Activated CD4-positive, alpha-beta T cell treated with anti-CD3 and anti-CD28 coated beads, Interleukin-2, amount 10 ng/mL, durations not matched to agents 7 days and 5 days (primary cell): ENCODE results near the gene RCBTB2. TPM values are rescaled to one million over a fixed set of nuclear protein-coding genes. Genes with fewer than 3 reads are reported as not detected.

Source experiments
- CTCF ChIA-PET: fragments of 350-600 bp; sonication (Branson Sonifier 250); formaldehyde crosslinking; loops from one replicate; lab custom pipeline; 2021; ENCODE audit warnings: antibody characterized with exemption; lab: Charles Lee
- POLR2A ChIA-PET: fragments of 350-600 bp; sonication (Branson Sonifier 250); formaldehyde crosslinking; loops from one replicate; lab custom pipeline; 2021; ENCODE audit warnings: antibody characterized with exemption; lab: Charles Lee
- DNase-seq: peaks from one replicate; pipeline ENCODE4 v3.0.0-alpha.2; 2020
- H3K27ac Mint-ChIP-seq: one replicate; pipeline ENCODE4 v1.8.0; 2021; ENCODE audit warnings: mild to moderate bottlenecking, moderate library complexity, mixed read lengths
- H3K27me3 Mint-ChIP-seq: one replicate; pipeline ENCODE4 v1.8.0; 2021; ENCODE audit warnings: mixed read lengths
- H3K36me3 Mint-ChIP-seq: one replicate; pipeline ENCODE4 v1.8.0; 2021; ENCODE audit warnings: low read depth, mixed read lengths
- H3K4me1 Mint-ChIP-seq: one replicate; pipeline ENCODE4 v1.8.0; 2021; ENCODE audit warnings: mixed read lengths
- H3K4me3 Mint-ChIP-seq: one replicate; pipeline ENCODE4 v1.8.0; 2021; ENCODE audit warnings: mild to moderate bottlenecking, moderate library complexity, mixed read lengths
- H3K9me3 Mint-ChIP-seq: one replicate; pipeline ENCODE4 v1.8.0; 2021; ENCODE audit warnings: mixed read lengths
- total RNA-seq, 2 experiments: library from RNA; stranded (reverse); gene quantifications; one replicate each; pipeline ENCODE4 v1.2.3, GENCODE V29; 2021

The RCBTB2 gene
- total RNA-seq, 2 experiments from 2014 or later: 22.5 to 24.5 TPM

DNA sequence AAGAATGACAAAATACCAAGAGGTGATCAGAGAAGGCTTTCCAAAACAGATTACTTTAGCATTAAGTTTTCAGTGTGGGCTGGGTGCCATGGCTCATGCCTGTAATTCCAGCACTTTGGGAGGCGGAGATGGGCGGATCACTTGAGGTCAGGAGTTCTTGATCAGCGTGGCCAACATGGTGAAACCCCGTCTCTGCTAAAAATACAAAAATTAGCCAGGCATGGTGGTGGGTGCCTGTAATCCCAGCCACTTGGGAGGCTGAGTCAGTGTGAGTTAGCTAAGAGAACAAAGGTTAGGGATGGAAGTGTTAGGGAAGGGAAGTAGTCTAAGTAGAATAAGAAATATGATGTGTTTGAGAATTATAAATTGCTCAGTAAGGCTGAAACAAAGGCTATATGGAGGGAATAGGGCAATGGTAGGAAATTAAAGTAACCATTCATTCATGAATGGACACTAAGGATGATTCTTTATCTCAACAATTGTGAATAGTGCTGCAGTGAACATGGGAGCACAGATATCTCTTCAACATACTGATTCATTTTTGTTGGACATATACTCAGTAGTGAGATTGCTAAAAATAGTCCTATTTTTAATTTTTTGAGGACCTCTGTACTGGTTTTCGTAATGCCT is 3.9 kb upstream of the RCBTB2 start:
- H3K4me1 Mint-ChIP-seq: peaks cover 19% of the 10 kb centered on the region
- no peak overlapping the region for H3K27ac Mint-ChIP-seq
- DNase-seq: no peak
- peaks cover 42% of the 10 kb centered on the region for H3K9me3 Mint-ChIP-seq
- H3K36me3 Mint-ChIP-seq: peaks cover 36% of the 10 kb centered on the region
- no peak overlapping the region for H3K4me3 Mint-ChIP-seq
- H3K27me3 Mint-ChIP-seq: peaks cover 5% of the 10 kb centered on the region
- ChIA-PET CTCF (interaction anchor here (1.4 kb wide), 1 partner anchor 34 kb away, joined by 3 read pairs; no protein-coding TSS in a partner anchor), POLR2A (no interaction called here)

DNA sequence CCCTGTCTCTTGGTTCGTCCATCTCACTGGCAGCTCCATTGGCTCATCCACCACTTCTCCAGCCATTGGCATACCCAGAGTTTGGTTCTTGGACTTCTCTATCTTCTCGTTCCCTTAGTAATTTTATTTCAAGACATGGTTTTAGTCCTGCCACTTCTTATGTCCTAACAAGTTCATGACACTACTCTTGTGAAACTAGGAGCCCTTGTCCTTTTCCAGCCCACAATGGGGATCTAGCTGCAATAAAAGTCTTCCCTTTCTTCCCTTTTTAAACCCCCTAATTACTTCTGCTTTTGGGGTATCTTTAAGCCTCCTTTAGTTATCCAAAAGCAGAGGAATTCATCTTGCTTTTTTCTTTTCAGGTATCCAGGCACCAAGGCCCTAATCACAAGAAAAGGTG is 2.9 kb upstream of the RCBTB2 start:
- Mint-ChIP-seq H3K9me3 (peaks cover 40% of the 10 kb centered on the region), H3K36me3 (peaks cover 38% of the 10 kb centered on the region), H3K27ac (no peak overlapping the region), H3K4me3 (no peak overlapping the region), H3K27me3 (peaks cover 5% of the 10 kb centered on the region), H3K4me1 (peaks cover 29% of the 10 kb centered on the region)
- no peak for DNase-seq
- CTCF ChIA-PET: interaction anchor here (1.4 to 2.4 kb wide), 3 partner anchors 17 to 38 kb away, joined by 3 to 7 read pairs (median 3); no protein-coding TSS in a partner anchor
- POLR2A ChIA-PET: interaction anchor here (0.7 kb wide), 1 partner anchor 10 kb away, joined by 3 read pairs; no protein-coding TSS in a partner anchor

DNA sequence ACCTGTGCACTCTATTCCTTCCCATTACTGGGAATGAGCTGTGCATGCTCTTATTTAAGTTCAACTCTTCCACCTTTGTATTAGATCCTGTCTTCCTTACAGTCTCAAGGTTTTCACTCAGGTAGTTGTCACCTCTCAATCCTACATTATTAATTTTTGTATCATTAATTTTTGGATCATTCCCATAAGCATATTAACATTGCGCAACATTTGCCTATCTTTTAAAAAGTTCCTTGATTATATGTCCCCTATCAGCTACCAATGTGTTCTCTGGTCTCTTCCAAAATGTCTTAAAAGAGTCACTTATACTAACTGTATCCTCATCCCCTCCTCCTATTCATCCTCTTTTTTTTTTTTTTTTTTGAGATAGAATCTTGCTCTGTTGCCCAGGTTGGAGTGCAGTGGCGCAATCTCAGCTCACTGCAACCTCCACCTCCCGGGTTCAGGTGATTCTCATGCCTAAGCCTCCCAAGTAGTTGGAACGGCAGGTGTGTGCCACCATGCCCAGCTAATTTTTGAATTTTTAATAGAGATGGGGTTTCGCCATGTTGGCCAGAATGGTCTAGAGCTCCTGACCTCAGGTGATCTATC is 2.1 kb upstream of the RCBTB2 start:
- no peak for DNase-seq
- peaks cover 40% of the 10 kb centered on the region for H3K9me3 Mint-ChIP-seq
- H3K4me1 Mint-ChIP-seq: peaks cover 36% of the 10 kb centered on the region
- ChIA-PET POLR2A (interaction anchor here (0.7 kb wide), 1 partner anchor 10 kb away, joined by 3 read pairs; no protein-coding TSS in a partner anchor), CTCF (interaction anchor here (0.7 to 2.4 kb wide), 6 partner anchors 16 to 371 kb away, joined by 3 to 7 read pairs (median 4); no protein-coding TSS in a partner anchor)
- peaks cover 5% of the 10 kb centered on the region for H3K27me3 Mint-ChIP-seq
- no peak overlapping the region for H3K27ac Mint-ChIP-seq
- no peak overlapping the region for H3K4me3 Mint-ChIP-seq
- peaks cover 44% of the 10 kb centered on the region for H3K36me3 Mint-ChIP-seq

DNA sequence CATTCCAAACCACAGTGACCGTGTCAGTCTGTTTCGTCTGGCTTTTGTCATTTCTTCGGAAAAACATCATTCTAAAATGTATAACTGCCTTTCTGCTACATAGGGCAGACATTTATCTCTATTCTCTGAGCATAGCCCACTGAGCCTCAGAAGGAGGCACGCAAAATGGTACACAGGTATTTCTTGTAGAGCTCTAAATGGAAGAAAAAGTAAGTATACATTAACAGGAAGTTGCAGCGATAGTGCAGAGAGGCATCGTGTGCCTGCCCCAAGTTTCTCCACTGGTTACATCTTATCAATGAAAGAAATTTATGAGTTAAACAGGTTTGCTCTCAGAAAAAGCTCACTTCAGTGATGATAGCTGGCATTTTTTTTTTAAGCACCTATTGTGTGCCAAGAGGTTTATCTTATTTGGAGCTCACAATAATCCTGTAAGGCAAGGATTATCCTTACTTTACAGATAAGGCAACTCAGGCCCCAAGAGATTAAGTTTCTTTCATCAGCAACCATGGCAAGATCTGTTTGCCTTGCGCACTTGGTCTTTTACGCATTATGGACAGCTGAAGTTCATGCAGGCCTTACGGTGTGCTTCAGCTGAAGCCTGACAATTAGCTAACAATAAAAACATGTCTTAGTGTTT is 1.2 kb upstream of the RCBTB2 start:
- Mint-ChIP-seq H3K9me3 (peaks cover 34% of the 10 kb centered on the region), H3K27me3 (peaks cover 5% of the 10 kb centered on the region), H3K4me3 (peak overlapping the region; percentile 94), H3K4me1 (peaks cover 43% of the 10 kb centered on the region), H3K36me3 (peaks cover 46% of the 10 kb centered on the region), H3K27ac (peak overlapping the region; percentile 99)
- ChIA-PET CTCF (interaction anchor here (0.8 to 2.5 kb wide), 8 partner anchors 8 to 200 kb away, joined by 3 to 9 read pairs (median 4); no protein-coding TSS in a partner anchor), POLR2A (no interaction called here)
- no peak for DNase-seq

DNA sequence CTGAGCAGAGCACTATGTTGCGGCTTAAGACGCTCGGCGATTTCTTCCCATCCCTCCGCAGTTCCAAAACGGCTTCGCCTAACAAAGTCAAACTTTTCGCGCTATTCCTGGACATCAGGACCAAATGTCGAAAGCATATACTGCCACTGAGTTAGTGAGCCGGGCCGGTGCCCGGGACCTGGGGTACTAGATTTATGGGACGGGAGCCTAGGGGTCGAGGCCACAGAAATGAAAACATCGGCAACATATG is 699 bp downstream of the RCBTB2 start:
- Mint-ChIP-seq H3K36me3 (peaks cover 37% of the 10 kb centered on the region), H3K9me3 (peaks cover 19% of the 10 kb centered on the region), H3K4me1 (peaks cover 54% of the 10 kb centered on the region), H3K27ac (peak overlapping the region; percentile 99), H3K4me3 (peak overlapping the region; percentile 94), H3K27me3 (no peaks in the 10 kb centered on the region)
- DNase-seq: no peak
- POLR2A ChIA-PET: interaction anchor here (1.0 to 1.2 kb wide), 2 partner anchors 15 to 27 kb away, joined by 5 to 8 read pairs; no protein-coding TSS in a partner anchor
- CTCF ChIA-PET: interaction anchor here (0.7 to 2.5 kb wide), 4 partner anchors 22 to 36 kb away, joined by 3 to 9 read pairs (median 4); no protein-coding TSS in a partner anchor

DNA sequence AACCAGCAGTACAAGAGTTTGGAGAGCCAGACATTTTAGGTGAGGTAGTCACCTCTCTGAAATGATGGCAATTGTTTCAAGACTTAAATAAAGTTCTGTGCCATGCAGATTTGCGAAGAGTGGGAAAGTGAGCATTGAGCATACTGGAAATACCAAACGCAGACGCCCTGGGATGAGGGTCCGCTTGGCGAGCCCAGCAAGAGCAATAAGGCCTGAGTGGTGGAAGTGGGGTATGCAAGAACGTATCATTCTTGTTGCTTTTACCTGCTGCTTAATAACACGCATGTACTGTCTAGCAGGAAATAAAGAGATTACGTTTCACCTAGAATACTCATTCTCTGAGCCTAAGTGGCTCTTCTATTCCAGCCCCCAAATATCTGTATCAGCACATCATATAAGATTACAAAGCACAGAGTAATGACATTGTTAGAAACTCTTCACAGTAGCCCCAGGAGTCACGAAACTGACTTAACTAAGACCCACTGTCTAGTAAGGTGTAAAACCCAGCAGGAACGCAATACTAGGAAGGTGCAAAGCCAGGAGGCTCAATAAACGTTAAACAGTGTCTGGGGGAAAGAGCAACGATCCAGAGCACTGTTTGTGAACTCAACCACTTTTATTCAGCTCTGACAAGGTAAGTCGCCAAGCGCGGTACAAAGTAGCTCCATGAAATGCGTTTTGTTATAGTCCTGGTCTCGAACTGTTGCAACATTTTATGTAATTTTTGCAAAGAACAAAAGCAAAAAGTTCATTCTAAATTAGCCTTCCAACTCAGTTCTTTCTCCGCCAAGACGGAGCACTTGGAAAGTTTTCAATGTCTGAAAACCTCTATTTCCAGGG is 1.2 kb downstream of the RCBTB2 start:
- DNase-seq: peak; percentile 16
- Mint-ChIP-seq H3K27ac (peak overlapping the region; percentile 99), H3K4me3 (peak overlapping the region; percentile 94), H3K27me3 (no peaks in the 10 kb centered on the region), H3K4me1 (peaks cover 54% of the 10 kb centered on the region), H3K9me3 (peaks cover 14% of the 10 kb centered on the region), H3K36me3 (peaks cover 36% of the 10 kb centered on the region)
- POLR2A ChIA-PET: interaction anchor here (1.2 kb wide), 1 partner anchor 26 kb away, joined by 8 read pairs; no protein-coding TSS in a partner anchor
- CTCF ChIA-PET: no interaction called here

DNA sequence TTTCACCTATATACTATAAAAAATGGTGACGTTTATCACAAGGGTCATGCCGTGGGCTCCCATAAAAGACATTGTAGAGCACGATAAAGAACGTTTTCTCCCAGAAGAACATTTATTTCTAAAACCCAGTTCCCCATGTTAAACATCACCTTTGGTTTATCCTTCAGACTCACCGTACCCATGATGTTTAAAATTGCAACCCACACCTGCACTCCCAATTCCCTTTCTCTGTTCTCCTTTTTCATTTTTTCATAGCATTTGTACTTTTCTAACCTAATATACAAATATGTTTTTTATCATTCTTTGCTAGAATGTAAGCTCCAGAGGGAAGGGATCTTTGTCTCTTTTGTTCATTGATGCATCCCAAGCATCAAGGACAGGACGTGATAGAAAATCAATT is 2.0 kb downstream of the RCBTB2 start:
- ChIA-PET POLR2A (no interaction called here), CTCF (interaction anchor here (0.8 kb wide), 1 partner anchor 36 kb away, joined by 3 read pairs; no protein-coding TSS in a partner anchor)
- Mint-ChIP-seq H3K27ac (peak overlapping the region; percentile 99), H3K4me3 (peak overlapping the region; percentile 94), H3K36me3 (peaks cover 35% of the 10 kb centered on the region), H3K4me1 (peaks cover 54% of the 10 kb centered on the region), H3K9me3 (peaks cover 11% of the 10 kb centered on the region), H3K27me3 (no peaks in the 10 kb centered on the region)
- DNase-seq: no peak

DNA sequence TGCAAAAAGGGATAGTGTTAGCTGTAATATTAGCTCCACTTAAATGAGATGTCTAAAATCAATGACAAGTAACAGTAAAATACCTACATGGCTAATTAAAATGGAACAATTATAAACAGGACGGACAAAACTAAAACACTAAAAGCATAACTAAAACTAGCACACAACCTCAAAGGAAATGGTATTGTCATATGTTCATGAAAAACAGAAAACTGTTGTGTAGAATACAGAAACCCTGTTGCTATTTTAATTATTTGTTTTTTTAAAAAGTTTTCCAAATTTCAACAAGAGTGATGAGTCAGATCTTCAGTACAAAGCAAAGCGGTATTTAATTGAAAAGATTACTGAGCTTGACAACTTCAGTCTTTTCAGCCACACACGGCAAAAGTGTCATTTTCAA is 4.2 kb downstream of the RCBTB2 start:
- Mint-ChIP-seq H3K27me3 (no peaks in the 10 kb centered on the region), H3K9me3 (no peaks in the 10 kb centered on the region), H3K36me3 (peaks cover 27% of the 10 kb centered on the region), H3K27ac (no peak overlapping the region), H3K4me3 (no peak overlapping the region), H3K4me1 (peaks cover 47% of the 10 kb centered on the region)
- ChIA-PET POLR2A (no interaction called here), CTCF (interaction anchor here (0.8 to 1.0 kb wide), 2 partner anchors 10 to 11 kb away, joined by 3 to 4 read pairs; no protein-coding TSS in a partner anchor)
- no peak for DNase-seq

DNA sequence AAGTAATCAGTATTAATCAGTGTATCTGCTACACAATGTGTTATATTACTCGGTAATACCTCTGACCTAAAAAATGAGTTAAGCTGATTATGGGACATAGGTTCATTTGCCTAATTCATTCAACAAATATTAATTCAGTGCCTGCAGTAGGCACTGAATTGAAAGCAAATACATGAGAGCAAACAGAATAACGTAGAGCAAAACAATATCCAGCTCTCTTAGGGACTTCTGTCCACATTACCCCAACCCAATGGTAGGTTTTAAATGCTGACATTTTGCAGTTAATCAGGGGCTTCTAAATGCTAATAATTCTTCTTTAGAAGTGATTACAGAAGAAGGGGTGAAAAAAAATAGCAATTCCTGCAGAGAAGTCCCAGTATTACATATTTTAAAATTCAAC is 4.9 kb downstream of the RCBTB2 start:
- peaks cover 45% of the 10 kb centered on the region for H3K4me1 Mint-ChIP-seq
- DNase-seq: no peak
- H3K27me3 Mint-ChIP-seq: no peaks in the 10 kb centered on the region
- no peak overlapping the region for H3K27ac Mint-ChIP-seq
- CTCF ChIA-PET: interaction anchor here (0.8 kb wide), 1 partner anchor 10 kb away, joined by 3 read pairs; no protein-coding TSS in a partner anchor
- peaks cover 33% of the 10 kb centered on the region for H3K36me3 Mint-ChIP-seq
- no peak overlapping the region for H3K4me3 Mint-ChIP-seq
- POLR2A ChIA-PET: no interaction called here
- no peaks in the 10 kb centered on the region for H3K9me3 Mint-ChIP-seq

DNA sequence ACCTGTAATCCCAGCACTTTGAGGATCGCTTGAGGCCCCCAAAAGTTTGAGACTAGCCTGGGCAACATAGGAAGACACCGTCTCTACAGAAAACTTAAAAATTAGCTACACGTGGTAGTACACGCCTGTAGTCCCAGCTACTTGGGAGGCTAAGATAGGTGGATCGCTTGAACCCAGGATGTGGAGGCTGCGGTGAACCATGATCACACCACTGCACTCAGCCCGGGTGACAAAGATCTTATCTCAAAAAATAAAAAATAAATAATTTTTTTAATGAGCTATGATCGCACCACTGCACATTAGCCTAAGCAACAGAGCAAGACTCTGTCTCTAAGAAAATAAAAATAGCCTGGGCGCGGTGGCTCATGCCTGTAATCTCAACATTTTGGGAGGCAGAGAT is 6.6 kb downstream of the RCBTB2 start:
- POLR2A ChIA-PET: no interaction called here
- no peak overlapping the region for H3K27ac Mint-ChIP-seq
- CTCF ChIA-PET: interaction anchor here (0.6 to 1.7 kb wide), 2 partner anchors 9 to 540 kb away, joined by 4 to 7 read pairs; no protein-coding TSS in a partner anchor

DNA sequence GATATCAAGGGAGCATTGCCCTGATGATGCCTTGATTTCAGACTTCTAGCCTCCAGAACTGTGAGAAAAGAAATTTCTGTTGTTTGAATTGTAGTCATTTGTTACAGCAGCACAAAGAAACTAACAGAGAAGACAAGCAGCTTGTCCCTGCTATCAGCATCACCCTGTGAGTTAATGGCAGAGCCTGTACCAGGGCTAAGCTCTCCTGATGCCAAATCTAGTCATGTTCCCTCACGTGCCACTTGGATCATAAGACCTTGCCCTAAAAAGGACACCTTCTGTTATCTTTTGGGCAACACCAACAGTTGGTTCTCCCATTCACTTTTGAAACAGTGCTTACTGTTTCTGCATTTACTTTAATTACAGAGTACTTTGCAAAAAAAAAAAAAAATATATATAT is 14.8 kb downstream of the RCBTB2 start:
- peaks cover 5% of the 10 kb centered on the region for H3K4me1 Mint-ChIP-seq
- no peak for DNase-seq
- H3K4me3 Mint-ChIP-seq: no peak overlapping the region
- no peak overlapping the region for H3K27ac Mint-ChIP-seq
- peaks cover 7% of the 10 kb centered on the region for H3K9me3 Mint-ChIP-seq
- ChIA-PET POLR2A (interaction anchor here (1.5 kb wide), 1 partner anchor 15 kb away, joined by 5 read pairs; the partner anchor contains the start of gene RCBTB2), CTCF (interaction anchor here (1.0 to 1.6 kb wide), 5 partner anchors 8 to 17 kb away, joined by 3 to 7 read pairs (median 3); no protein-coding TSS in a partner anchor)
- peaks cover 61% of the 10 kb centered on the region for H3K36me3 Mint-ChIP-seq
- no peaks in the 10 kb centered on the region for H3K27me3 Mint-ChIP-seq

More for the DNA sequence above, 6.6 kb downstream of the RCBTB2 start:
- Mint-ChIP-seq H3K4me3 (no peak overlapping the region), H3K9me3 (no peaks in the 10 kb centered on the region), H3K36me3 (peaks cover 34% of the 10 kb centered on the region), H3K27me3 (no peaks in the 10 kb centered on the region), H3K4me1 (peaks cover 40% of the 10 kb centered on the region)
- no peak for DNase-seq

DNA sequence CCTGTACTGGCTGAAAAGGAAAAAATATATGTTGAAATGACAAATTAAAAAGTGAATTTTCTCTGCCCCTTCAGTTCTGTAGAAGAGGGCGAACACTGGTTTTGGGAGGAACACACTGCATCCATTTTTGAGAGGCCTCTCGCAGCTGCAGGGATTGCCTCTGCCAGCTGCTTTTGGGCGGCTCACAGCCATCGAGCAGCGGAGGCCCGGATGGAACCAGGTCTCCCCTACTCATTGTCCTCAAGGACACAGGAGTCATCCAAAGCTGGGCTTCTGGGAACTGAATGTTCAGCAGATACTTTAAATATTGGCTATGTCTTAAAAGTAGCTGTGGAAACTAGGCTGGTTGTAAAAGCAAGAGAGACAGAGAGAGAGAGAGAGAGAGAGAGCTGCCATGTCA is 17.1 kb downstream of the RCBTB2 start:
- Mint-ChIP-seq H3K9me3 (peaks cover 7% of the 10 kb centered on the region), H3K36me3 (peaks cover 72% of the 10 kb centered on the region), H3K27me3 (no peaks in the 10 kb centered on the region), H3K4me1 (peaks cover 8% of the 10 kb centered on the region), H3K27ac (no peak overlapping the region), H3K4me3 (no peak overlapping the region)
- DNase-seq: no peak
- CTCF ChIA-PET: interaction anchor here (0.6 to 1.0 kb wide), 2 partner anchors 8 to 1993 kb away, joined by 4 read pairs; no protein-coding TSS in a partner anchor
- POLR2A ChIA-PET: no interaction called here
